ENCODE results near the gene SRPK3.
"Not testable (repeated sequence)": the region's sequence is repeated elsewhere in the genome, so short reads cannot be mapped to it uniquely, and the experiment has no call there.

SRPK3 gene

DNA sequence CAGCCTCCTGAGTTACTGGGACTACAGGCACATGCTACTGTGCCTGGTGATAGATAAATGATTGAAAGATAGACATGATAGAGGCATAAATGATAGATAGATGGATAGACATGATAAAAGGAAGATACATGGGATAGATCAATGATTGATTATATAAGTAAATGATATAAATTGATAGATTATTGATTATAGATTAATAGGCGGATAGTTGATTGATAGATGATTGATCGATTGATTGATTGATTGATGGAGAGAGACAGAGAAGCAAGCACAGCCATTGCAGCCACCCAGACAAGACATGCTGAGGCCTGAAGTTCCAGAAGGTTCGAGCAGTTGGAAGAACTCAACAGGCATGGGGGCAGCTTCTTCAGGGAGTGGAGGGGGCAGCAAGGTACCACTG lies 34.5 kb upstream of the SRPK3 start:
- no peak for DNase-seq

DNA sequence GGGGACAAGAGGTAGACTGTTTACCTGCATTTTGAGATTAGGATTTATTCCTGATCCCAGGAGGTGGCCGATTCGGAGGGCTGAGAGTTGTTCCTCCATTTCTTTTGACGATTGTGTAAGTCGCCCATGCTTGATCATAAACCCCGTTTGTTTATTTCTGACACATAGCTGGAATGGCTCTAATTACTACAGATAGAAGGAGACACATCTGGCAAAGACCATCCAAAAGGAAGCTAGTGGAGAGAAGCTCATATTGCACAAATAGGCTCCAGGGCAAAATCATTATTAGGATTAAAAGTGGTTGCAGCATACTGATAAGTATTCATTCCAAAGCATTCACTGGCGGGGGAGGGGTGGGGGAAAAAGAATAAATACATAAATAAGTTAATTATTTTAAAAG lies 33.9 kb upstream of the SRPK3 start:
- not testable (repeated sequence) for DNase-seq

DNA sequence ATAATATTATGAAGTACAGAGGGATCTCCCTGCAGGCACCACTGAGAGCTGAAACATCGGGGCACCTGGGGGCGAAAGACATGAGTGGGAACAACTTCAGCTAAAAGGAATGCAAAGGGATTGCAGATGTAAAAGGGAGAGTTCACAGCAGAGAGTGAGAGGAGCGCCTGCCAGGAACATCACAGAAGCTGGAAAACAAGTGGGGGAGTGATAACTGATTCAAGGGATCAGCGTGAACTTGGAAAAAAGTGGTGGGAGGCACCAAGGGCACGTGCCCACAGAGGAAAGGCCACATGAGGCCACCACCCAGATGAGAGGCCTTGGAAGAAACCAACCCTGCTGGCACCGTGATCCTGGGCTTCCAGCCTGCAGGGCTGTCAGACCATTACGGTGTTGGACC lies 31.8 kb upstream of the SRPK3 start:
- not testable (repeated sequence) for DNase-seq

DNA sequence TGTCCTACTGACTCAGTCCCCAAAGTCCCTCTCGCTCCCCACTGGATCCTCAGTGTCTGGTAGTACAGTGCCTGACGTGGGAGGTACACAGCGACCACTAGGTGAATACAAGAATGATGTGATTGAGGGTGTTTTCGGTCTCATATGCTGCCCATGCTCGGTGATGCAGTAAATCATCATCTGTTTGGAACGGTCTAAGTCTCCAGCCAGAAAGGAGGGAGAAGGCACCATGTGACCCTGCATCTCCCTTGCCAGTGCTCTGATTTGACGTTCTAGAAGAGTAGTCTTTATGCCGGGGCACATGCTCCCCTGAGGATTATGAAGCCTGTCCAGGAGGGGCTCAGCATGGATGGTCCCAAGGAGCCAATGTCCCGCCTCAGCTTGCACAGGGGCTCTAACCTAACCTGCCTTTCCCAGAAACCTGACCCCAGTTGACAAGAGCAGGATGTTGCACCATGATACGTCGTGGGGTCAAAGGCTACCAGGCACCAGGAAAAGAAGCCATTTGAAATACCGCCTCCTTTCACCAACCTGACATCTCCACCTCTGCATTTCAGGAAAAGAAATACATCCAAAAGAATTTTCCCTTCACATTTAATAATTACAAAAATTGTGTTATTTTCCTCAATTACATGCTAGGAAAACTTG lies 30.6 kb upstream of the SRPK3 start:
- DNase-seq: peak; percentile 11

DNA sequence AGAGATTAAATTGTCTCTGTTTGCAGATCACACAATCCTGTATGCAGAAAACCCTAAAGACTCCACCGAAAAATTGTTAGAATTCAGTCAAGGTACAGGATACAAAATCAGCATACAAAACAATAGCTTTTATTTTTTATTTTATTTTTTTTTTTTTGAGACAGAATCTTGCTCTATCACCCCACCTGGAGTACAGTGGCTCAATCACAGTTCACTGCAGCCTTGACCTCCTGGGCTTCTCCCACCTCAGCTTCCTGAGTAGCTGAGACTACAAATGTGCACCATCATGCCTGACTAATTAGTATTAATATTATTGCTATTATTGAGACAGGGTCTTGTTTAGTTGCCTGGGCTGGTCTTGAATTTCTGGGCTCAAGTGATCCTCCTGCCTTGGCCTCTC lies 25.7 kb upstream of the SRPK3 start:
- DNase-seq: no peak

DNA sequence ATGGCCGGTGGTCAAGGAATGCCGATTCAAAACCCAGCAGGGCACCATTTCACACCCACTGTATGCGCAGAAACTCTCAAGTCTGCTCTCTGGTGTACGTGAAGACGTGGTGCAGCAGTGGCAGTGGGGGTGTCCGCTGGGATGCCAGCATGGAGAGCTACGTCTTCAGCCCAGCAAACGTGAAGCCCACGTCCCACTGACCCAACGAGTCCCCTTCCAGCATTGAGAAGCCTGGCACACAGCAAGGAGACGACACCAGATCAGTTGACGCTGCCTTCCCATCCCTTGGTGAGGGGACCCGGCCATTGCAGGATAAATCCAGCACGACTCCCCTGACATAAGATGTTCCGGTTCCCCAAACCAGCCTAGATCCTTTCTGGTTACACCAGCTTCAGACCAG lies 19.0 kb upstream of the SRPK3 start:
- DNase-seq: peak; percentile 9

DNA sequence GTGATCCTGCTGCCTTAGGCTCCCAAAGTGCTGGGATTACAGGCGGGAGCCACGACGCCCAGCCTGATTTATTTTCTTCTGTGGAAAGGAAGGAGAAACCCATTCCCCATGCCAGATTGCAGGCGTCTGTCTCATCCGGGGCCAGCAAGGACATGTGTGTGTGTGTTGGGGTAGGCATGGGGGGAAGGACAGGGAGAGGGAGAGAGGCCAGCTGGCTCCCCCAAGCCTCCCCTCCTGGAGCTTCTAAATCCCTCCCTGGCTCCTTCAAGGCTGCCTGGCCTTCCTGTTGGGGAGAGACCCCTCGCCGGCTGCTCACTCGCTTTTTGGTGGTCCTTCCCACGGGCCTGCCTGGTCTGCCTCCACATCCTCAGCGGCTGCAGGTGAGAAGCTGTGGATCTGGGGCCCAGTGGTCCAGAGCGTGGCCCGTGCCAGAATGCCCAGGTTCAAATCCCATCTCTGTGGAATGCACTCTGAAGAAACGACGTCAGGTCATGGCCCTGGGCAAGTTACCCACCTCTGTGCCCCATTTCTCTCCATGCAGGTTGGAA lies 18.1 kb upstream of the SRPK3 start:
- peak; percentile 12 for DNase-seq

DNA sequence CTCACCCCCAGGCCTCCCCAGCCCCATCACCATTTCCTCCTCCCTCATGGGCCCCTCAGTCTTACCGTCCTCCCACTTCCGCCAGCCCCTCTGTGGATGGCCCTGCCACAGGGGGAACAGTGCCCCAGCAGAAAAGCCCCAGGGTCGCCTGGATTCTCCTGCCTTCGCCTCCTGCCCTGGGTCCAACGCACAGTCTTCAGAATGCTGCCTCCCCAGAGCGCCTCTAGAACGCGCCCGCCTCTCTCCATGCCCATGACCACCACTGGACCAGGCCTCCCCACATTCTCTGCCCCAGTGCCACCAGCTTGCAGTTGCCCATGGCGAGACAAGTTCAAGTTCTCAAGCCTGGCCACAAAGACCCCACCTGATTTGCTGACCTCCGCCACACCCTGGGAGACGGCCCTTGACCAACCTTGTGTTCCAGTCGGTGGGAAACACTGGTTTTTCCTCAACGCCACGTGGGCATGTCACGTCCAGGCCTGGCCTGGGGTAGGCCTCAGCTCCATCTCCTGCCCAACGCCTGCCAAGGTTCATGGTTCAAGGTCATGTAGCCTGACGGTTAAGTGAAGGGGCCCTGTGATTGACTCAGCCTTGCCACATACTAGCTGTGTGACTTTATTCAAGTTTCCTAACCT lies 17.4 kb upstream of the SRPK3 start:
- DNase-seq: peak; percentile 13

DNA sequence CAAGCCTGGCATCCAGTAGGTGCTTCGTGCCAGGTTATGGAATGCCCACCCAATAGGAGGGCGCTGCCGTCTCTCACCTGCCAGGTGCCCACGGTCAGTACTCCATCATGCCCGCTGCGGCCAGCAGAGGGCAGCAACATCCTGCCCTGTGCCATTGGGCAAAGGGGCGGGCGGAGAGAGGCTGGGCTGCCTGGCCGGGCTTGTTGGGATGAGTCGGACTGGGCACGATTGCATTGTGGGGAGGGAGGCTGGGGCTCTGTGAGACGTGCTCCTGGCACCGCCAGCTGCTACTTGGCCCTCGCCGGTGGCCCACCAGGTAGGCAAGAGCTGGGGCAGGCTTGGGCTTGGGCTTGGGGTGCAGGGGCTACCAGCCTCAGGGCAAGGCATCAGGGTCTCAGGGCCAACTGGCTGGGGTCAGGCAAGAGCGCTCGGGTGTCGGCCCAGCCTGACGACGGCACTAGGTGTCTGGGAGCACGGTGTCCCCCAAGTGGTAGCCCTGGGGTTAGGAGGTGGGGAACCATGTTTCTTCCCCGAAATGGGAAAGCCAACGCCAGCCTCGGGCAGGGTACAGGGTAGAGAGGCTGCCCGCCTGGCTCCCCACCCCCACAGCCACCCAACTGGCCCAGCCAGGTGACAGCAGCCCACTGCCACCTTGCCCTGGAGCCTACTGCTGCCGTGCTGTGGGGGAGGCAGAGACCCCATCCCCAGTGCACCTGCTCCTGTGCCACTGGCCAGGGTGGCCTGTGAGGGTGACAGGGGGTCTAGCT lies 16.7 kb upstream of the SRPK3 start, which contains the start of gene PLXNB3:
Gene PLXNB3 (plus strand): TSS at position 261 of the 767 bp plus-strand sequence. CDS start 1,287 bp downstream, outside the sequence.
- DNase-seq: peak; percentile 74

DNA sequence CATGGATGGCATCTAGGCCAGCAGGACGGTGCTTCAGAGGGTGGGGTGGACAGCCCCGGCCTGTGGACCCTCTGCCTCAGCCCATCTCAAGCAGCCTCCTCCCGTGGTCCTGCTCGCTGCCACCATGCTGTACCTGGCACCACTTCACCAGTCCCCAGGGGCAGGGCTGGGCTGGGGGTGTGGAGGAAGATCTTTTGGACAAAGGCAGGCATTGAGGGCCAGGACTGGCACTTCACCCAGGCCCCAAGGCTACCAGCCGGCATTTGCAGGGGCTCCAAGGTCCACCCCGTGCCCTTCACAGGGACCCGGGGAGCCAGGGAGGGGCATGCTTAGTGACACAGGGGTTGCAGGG lies 16.1 kb upstream of the SRPK3 start:
- DNase-seq: no peak

DNA sequence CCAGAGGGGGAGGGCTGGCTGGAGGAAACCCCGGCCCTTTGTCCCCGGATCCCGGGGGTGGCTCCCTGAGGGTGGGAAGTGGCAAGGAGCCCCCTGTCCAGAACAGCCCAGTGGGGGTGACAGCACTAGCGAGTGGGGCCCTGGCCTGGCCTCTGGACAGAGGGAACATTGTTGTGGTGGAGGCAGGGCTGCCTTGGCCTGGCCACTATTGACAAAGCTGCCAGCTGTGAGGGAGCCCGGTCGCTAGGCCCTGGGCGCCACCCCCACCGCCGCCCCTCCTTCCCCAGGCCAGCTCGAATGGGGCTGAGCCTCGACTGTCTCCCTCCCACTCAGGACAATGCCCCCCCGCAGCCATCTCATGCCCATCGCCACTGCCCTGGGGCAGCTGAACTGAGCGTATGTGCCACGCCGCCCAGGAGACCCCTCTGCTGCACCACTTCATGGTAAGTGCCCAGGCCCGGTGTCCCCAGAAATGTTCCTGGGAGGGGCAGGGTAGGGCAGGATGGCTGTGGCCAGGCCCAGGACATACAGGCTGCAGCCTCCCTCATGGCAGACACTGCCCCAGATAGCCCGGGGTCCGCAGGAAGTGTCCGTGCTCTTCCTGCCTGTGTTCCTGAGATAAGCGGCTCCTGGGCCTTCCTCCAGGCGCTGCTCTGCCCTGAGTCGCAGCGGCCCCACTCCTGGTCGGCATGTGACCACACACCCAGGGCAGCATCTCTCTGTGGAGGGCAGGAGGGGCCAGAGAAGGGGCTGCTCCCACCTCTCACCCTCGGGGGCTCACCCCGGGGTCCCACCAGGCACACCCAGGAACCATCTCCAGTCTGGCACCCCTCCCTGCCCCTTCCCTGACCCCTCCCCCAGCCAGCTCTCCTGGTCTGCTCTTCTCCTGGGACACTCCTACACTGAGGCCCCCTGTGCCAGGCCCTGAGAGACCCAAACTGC lies 15.4 kb upstream of the SRPK3 start:
- DNase-seq: peak; percentile 16

DNA sequence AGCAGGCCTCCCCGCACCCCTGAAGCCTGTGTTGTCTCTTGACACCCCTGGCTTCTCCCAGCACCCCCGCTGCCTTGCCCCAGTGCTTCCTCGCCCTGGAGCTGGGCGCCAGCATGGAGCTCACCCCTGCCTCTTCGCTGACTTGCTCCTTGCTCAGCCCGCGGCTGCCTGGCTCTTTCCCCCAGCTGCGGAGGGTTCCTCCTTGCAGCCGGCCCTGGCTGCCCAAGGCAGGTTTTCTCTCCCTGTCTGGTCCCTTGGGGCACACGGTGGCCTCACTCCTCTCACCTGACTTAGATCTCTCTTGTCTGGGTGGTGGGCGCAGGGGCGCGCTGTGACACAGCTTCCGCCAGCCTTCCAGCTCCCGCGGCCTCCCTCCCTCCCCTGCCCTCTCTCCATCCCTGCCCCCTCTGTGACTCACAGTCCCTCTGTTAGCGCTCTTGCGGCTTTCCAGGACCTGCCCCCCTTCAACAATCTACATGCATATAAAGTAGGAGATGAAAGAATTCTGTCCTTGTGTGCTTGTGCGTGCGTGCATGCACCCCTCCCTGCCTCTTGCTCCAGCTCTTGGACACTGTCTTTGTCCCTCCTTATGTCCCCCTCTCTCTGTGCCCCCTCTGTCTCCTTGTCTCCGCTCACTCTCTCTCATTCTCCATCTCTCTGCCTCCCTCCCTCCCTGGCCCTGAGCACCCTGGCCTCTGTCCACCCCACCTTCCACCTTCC lies 14.6 kb upstream of the SRPK3 start:
- DNase-seq: peak; percentile 14

DNA sequence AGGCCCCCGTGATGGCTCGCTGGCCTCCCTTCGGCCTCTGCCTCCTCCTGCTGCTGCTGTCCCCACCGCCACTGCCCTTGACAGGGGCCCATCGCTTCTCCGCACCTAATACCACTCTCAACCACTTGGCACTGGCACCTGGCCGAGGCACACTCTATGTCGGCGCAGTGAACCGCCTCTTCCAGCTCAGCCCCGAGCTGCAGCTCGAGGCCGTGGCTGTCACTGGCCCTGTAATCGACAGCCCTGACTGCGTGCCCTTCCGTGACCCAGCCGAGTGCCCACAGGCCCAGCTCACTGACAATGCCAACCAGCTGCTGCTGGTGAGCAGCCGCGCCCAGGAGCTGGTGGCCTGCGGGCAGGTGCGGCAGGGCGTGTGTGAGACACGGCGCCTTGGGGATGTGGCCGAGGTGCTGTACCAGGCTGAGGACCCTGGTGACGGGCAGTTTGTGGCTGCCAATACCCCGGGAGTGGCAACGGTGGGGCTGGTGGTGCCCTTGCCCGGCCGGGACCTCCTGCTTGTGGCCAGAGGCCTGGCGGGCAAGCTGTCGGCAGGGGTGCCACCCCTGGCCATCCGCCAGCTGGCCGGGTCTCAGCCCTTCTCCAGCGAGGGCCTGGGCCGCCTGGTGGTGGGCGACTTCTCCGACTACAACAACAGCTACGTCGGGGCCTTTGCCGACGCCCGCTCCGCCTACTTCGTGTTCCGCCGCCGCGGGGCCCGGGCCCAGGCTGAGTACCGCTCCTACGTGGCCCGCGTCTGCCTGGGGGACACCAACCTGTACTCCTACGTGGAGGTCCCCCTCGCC lies 13.8 kb upstream of the SRPK3 start:
- DNase-seq: peak; percentile 13

DNA sequence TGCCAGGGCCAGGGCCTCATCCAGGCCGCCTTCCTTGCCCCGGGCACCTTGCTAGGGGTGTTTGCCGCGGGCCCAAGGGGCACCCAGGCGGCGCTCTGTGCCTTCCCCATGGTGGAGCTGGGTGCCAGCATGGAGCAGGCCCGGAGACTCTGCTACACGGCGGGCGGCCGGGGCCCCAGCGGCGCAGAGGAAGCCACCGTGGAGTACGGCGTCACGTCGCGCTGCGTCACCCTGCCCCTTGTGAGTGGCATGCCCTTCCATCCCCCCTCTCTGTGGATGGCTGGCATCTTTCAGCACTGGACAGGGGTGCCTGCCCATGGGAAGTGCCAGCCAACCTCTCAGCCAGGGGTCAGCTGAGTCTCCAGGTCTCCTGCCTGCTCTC lies 13.2 kb upstream of the SRPK3 start:
- DNase-seq: peak; percentile 10

DNA sequence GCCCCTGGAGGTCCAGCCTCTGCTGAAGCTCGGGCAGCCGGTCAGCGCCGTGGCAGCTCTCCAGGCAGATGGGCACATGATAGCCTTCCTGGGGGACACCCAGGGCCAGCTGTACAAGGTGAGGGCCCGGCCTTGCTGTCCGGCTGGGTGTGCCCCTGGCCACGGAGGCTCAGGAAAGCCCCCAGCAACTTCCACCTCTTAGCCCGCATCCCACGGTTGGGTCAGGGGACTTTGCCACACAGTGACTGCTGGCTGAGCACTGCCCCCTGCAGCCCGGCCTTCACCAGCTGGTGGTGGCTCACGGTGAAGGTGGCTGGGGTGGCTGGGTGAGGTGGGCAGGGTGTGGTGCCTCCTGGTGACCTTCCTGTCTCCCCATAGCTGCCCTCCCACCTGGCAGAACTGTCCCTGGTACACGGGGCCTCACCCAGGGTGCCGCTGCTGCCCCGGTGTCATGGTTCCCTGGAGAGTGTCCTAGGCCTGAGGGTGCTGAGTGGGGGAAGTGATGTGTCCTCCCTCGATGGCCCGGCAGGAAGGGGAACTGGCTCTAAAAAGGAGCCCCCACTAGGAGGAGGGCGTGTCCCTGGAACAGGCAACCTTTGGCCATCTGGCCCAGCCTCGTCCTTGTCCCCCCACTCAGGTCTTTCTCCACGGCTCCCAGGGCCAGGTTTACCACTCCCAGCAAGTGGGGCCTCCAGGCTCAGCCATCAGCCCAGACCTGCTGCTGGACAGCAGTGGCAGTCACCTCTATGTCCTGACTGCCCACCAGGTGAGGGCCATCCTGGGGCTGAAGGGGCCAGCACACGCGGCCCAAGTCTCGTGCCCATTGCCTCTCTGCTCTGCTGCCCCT lies 12.3 kb upstream of the SRPK3 start:
- DNase-seq: peak; percentile 16

DNA sequence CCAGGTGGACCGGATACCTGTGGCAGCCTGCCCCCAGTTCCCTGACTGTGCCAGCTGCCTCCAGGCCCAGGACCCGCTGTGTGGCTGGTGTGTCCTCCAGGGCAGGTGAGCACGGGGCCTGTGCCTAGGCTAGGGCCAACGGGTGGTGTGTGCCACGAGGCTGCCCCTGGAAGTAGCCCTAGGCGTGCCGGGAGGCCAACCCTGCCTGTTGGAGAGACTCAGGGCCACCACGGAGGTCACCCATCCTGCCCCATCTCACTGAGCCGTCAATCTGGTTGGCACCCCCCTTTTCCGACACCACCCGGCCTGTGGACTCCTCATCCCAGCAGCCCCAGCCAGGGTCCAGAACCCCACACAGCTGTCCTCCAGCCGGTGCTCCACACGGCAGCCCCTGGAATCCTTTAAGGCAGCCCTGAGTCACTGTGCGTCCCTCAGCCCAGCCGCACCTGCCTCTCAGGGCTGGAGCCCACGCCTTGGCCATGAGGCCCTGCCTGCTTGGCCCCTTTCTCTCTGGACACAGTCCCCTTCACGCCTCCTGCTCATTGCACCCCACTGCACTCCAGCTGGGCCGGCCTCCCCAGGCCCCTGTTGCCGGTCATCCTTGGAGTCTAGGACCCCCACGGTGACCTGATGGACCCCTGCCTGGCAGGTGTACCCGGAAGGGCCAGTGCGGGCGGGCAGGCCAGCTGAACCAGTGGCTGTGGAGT lies 11.5 kb upstream of the SRPK3 start:
- DNase-seq: peak; percentile 9

DNA sequence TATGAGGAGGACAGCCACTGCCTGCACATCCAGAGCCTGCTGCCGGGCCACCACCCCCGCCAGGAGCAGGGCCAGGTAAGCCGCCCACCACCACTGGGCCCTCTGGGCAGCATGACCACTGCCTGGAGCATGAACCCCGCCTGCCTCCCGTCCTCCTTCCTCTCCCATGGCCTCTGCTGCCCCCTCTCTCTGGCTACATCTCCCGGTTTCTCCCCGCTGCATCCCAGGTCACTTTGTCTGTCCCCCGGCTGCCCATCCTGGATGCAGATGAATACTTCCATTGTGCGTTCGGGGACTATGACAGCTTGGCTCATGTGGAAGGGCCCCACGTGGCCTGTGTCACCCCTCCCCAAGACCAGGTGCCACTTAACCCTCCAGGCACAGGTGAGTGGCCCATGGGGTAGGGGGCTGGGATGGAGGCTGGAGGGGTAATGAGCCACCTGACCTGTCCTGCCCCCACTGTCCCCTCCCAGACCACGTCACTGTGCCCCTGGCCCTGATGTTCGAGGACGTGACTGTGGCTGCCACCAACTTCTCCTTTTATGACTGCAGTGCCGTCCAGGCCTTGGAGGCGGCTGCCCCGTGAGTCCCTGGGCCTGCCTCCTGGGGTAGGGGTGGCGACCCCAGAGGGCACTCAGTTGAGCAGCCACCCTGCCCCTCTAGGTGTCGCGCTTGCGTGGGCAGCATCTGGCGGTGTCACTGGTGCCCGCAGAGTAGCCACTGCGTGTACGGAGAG lies 10.8 kb upstream of the SRPK3 start:
- DNase-seq: peak; percentile 14

DNA sequence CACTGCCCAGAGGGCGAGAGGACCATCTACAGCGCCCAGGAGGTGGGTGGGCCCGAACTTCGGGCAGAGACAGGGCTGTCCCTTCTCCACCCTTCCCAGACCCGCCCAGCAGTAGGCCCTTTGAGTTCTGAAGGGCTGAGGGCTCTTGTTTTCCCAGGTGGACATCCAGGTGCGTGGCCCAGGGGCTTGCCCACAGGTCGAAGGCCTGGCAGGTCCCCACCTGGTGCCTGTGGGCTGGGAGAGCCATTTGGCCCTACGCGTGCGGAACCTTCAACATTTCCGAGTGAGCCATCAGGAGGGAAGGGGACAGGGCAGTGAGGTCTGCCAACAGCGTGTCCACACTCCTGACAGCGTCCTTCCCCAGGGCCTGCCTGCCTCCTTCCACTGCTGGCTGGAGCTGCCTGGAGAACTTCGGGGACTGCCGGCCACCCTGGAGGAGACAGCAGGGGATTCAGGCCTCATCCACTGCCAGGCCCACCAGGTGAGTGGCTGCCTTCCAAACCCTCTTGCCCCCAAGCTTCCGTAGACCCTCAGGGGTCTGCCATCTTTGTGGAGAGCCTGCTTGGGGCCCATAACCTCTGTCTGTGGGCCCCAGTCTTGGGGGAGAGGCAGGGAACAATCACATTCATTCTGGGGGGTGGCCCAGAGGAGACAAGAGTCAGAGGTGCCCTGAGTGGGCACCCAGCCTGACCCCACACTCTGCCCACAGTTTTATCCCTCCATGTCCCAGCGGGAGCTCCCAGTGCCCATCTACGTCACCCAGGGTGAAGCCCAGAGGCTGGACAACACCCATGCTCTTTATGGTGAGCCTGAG lies 10.0 kb upstream of the SRPK3 start:
- DNase-seq: peak; percentile 12
